IMR-90 (cell line): ENCODE measurements around the gene TSHZ1. TPM values are rescaled to one million over a fixed set of nuclear protein-coding genes. Genes with fewer than 3 reads are reported as not detected.

Experiments used
- ATAC-seq: fragments of 200-7000 bp; cut with Tn5 transposase; 2 replicates; pipeline ENCODE4 v1.9.1; 2020; ENCODE audit warnings: low read depth, mild to moderate bottlenecking, moderate library complexity
- BruUV-seq: library from RNA; stranded (reverse); fragments of 400-500 nt; replicated peaks from 2 replicates; lab custom pipeline; 2021; lab: Mats Ljungman, UMichigan
- CTCF ChIA-PET: fragments of 300-600 bp; formaldehyde crosslinking; extraction: SDS; loops from one replicate; lab custom pipeline; 2021; ENCODE audit warnings: antibody characterized with exemption; lab: Yijun Ruan, JAX
- POLR2A ChIA-PET: fragments of 300-600 bp; sonication (Branson Sonifier 250); formaldehyde crosslinking; loops from one replicate; lab custom pipeline; 2022; ENCODE audit warnings: antibody characterized with exemption; ENCODE audit not compliant: unreplicated experiment; lab: Charles Lee
- DNase-seq: peaks from one replicate; pipeline ENCODE4 v3.0.0; 2013
- H2AFZ ChIP-seq: replicated peaks from 2 replicates; pipeline ENCODE3; 2013; ENCODE audit warnings: low read length, mild to moderate bottlenecking; ENCODE audit not compliant: poor library complexity
- H2AK5ac ChIP-seq: 2 replicates; pipeline ENCODE4 v1.6.1; 2013; ENCODE audit warnings: low read depth, low read length, inconsistent platforms
- H2AK9ac ChIP-seq: replicated peaks from 2 replicates; pipeline ENCODE3; 2013; ENCODE audit warnings: mild to moderate bottlenecking, low read depth, low read length, moderate library complexity; ENCODE audit not compliant: poor library complexity
- H2BK120ac ChIP-seq: 2 replicates; pipeline ENCODE4 v1.6.1; 2013; ENCODE audit warnings: low read depth, low read length, inconsistent platforms
- H2BK15ac ChIP-seq: 3 replicates; pipeline ENCODE4 v1.6.1; 2013; ENCODE audit warnings: low read depth, low read length, inconsistent platforms
- H2BK20ac ChIP-seq: 2 replicates; pipeline ENCODE4 v1.6.1; 2013; ENCODE audit warnings: low read depth, mild to moderate bottlenecking, inconsistent platforms, low read length, moderate library complexity
- H2BK5ac ChIP-seq: 2 replicates; pipeline ENCODE4 v1.6.1; 2013; ENCODE audit warnings: mild to moderate bottlenecking, low read depth, low read length, inconsistent platforms; ENCODE audit not compliant: poor library complexity, severe bottlenecking
- H3K14ac ChIP-seq: replicated peaks from 2 replicates; pipeline ENCODE4 v1.6.1; 2013; ENCODE audit warnings: low read depth, low read length, inconsistent platforms
- H3K18ac ChIP-seq: 2 replicates; pipeline ENCODE4 v1.6.1; 2013; ENCODE audit warnings: low read depth, low read length, control low read depth
- H3K23ac ChIP-seq: 2 replicates; pipeline ENCODE4 v1.6.1; 2013; ENCODE audit warnings: low read depth, low read length, inconsistent platforms
- H3K27ac ChIP-seq: 2 replicates; pipeline ENCODE4 v1.5.1; 2013; ENCODE audit warnings: mild to moderate bottlenecking, control low read depth, low read length; ENCODE audit not compliant: insufficient read depth
- H3K27me3 ChIP-seq: 2 replicates; pipeline ENCODE4 v1.6.1; 2013; ENCODE audit warnings: low read length; ENCODE audit not compliant: control insufficient read depth, insufficient read depth
- H3K36me3 ChIP-seq: 2 replicates; pipeline ENCODE4 v1.6.1; 2013; ENCODE audit warnings: low read length, mixed read lengths; ENCODE audit not compliant: control insufficient read depth, insufficient read depth
- H3K4ac ChIP-seq: 2 replicates; pipeline ENCODE4 v1.6.1; 2013; ENCODE audit warnings: low read depth, low read length, inconsistent platforms
- H3K4me1 ChIP-seq: 2 replicates; pipeline ENCODE4 v1.6.1; 2013; ENCODE audit warnings: low read length, mixed read lengths; ENCODE audit not compliant: control insufficient read depth, insufficient read depth
- H3K4me2 ChIP-seq: 2 replicates; pipeline ENCODE4 v1.6.1; 2013; ENCODE audit warnings: low read depth, mild to moderate bottlenecking, control low read depth, low read length, moderate library complexity
- H3K4me3 ChIP-seq: 2 replicates; pipeline ENCODE4 v1.5.1; 2013; ENCODE audit warnings: low read depth, mild to moderate bottlenecking, control low read depth, low read length, moderate library complexity; ENCODE audit not compliant: insufficient read depth
- H3K56ac ChIP-seq: 2 replicates; pipeline ENCODE4 v1.6.1; 2013; ENCODE audit warnings: low read length, inconsistent platforms; ENCODE audit not compliant: insufficient read depth; ENCODE audit errors: extremely low read depth
- H3K79me1 ChIP-seq, 2 experiments: 2 replicates each; pipeline ENCODE4 v1.6.1; 2013; ENCODE audit warnings: low read length in 2 of 2, inconsistent platforms in 1 of 2, low read depth in 1 of 2
- H3K9ac ChIP-seq: 2 replicates; pipeline ENCODE4 v1.6.1; 2013; ENCODE audit warnings: low read depth, low read length, control low read depth
- H3K9me1 ChIP-seq: 2 replicates; pipeline ENCODE4 v1.6.1; 2013; ENCODE audit warnings: low read length, inconsistent platforms; ENCODE audit not compliant: insufficient read depth
- H3K9me3 ChIP-seq: 2 replicates; pipeline ENCODE4 v1.6.1; 2013; ENCODE audit warnings: low read length; ENCODE audit not compliant: control insufficient read depth, insufficient read depth
- H4K20me1 ChIP-seq: 2 replicates; pipeline ENCODE4 v1.6.1; 2013; ENCODE audit warnings: low read length, inconsistent platforms; ENCODE audit not compliant: insufficient read depth
- H4K5ac ChIP-seq: 2 replicates; pipeline ENCODE4 v1.6.1; 2013; ENCODE audit warnings: mild to moderate bottlenecking, low read depth, low read length, control low read depth
- H4K8ac ChIP-seq, 2 experiments: 2 replicates each; pipeline ENCODE4 v1.6.1; 2013; ENCODE audit warnings: low read depth in 2 of 2, low read length in 2 of 2, control low read depth in 1 of 2, inconsistent platforms in 1 of 2
- H4K91ac ChIP-seq: 2 replicates; pipeline ENCODE4 v1.6.1; 2013; ENCODE audit warnings: low read depth, low read length, inconsistent platforms; ENCODE audit not compliant: insufficient read depth
- CHD1 ChIP-seq: IDR thresholded peaks from 2 replicates; pipeline ENCODE4 v1.6.1; 2012; ENCODE audit warnings: low read depth, low read length, improper control_type of control experiment
- FOS ChIP-seq: fragments of 150-350 bp; IDR thresholded peaks from 2 replicates; pipeline ENCODE4 v1.6.1; 2016; ENCODE audit warnings: low read depth, low read length
- MAFK ChIP-seq: IDR thresholded peaks from 2 replicates; pipeline ENCODE4 v1.6.1; 2012; ENCODE audit warnings: low read depth, low read length, improper control_type of control experiment
- NFE2L2 ChIP-seq: fragments of 150-350 bp; IDR thresholded peaks from 2 replicates; pipeline ENCODE4 v1.6.1; 2016; ENCODE audit warnings: low read depth, mild to moderate bottlenecking, low read length
- POLR2A ChIP-seq: IDR thresholded peaks from 2 replicates; pipeline ENCODE4 v1.6.1; 2012; ENCODE audit warnings: mild to moderate bottlenecking, low read depth, low read length
- WGBS, 2 experiments: methylation state at CpG; one replicate each; pipeline versions ENCODE4 v1.1.5 to v1.1.7; 2013; ENCODE audit warnings: missing lambda C conversion rate in 2 of 2; ENCODE audit not compliant: insufficient read length in 1 of 2; ENCODE audit errors: extremely low coverage in 2 of 2; 5-methylcytosine and 5-hydroxymethylcytosine counted together
- dilution Hi-C: fragments of 300-500 bp; cut with HindIII; formaldehyde crosslinking; loops from one replicate; pipeline ENCODE4 v1.14.3; 2018; ENCODE audit warnings: low sequenced_read_pairs; ENCODE audit not compliant: unreplicated experiment
- in situ Hi-C: fragments of 300-500 bp; cut with MboI; formaldehyde crosslinking; loops from 3 replicates; pipeline ENCODE4 v1.14.3; 2019; ENCODE audit warnings: low sequenced_read_pairs, inconsistent platforms, mixed read lengths
- intact Hi-C: fragments of 100-400 bp; cut with micrococcal nuclease; formaldehyde crosslinking; loops from 2 replicates; pipeline ENCODE4 v1.10.0; 2022
- polyA plus RNA-seq, 3 experiments: library from polyadenylated mRNA; depleted of rRNA; stranded (reverse); fragments of >200 nt; gene quantifications; 2 replicates each; pipeline ENCODE4 v1.2.3, GENCODE V29; 2012; ENCODE audit warnings: low replicate concordance in 1 of 3
- total RNA-seq: library from RNA; depleted of rRNA; stranded (reverse); fragments of >200 nt; gene quantifications from 2 replicates; pipeline ENCODE4 v1.2.3, GENCODE V29; 2012

The TSHZ1 gene
- total and polyA plus RNA-seq, 2 of the 4 experiments (the other 2 are of a cell fraction): 7.1 to 10.0 TPM

- Histone ChIP-seq H3K9me1 (0 out of 2 replicates have a peak, but pooled peaks cover 4% of the 10 kb centered on the region), H3K27ac (no peak overlapping the region), H2BK15ac (no peak overlapping the region), H2AK5ac (no peak overlapping the region), H3K18ac (no peak overlapping the region), H3K9me3 (no peaks in the 10 kb centered on the region), H2AK9ac (no peak overlapping the region), H3K27me3 (no peaks in the 10 kb centered on the region), H3K23ac (no peak overlapping the region), H4K8ac (no peak overlapping the region), H3K14ac (no peak overlapping the region), H2BK20ac (no peak overlapping the region), H4K5ac (no peak overlapping the region), H3K79me1 (peaks cover 3 to 31% of the 10 kb centered on the region in 2 experiments; a peak in 3 of 4 replicates), H3K36me3 (peaks cover 31% of the 10 kb centered on the region), H3K4me2 (no peak overlapping the region), H3K9ac (no peak overlapping the region), H2BK120ac (no peak overlapping the region), H3K56ac (no peak overlapping the region), H3K4me1 (no peaks in the 10 kb centered on the region; the same call in 1 of the 2 replicates), H4K91ac (no peak overlapping the region), H2AFZ (no peak overlapping the region), H2BK5ac (no peak overlapping the region), H3K4me3 (no peak overlapping the region), H4K20me1 (no peaks in the 10 kb centered on the region), H3K4ac (no peak overlapping the region)
- CTCF ChIA-PET: no interaction called here
- dilution Hi-C loops: no loop called here
- no TSS peak for BruUV-seq
- TF ChIP-seq FOS (no peak), POLR2A (no peak), CHD1 (no peak), NFE2L2 (no peak), MAFK (no peak)
- DNase-seq (no peak), ATAC-seq (no peak)
- no CpG with 5 or more reads among the region's 7 CpGs for WGBS, 2 experiments
- intact Hi-C loops: loop anchor here (5.0 kb wide), 1 partner anchor 71 kb away; the partner anchor contains the start of gene TSHZ1
- in situ Hi-C loops: no loop called here
- POLR2A ChIA-PET: no interaction called here
Observed at GRCh38 chr18:75283731-75284130, 73.1 kb downstream of the TSHZ1 start.
